ENCODE data around the gene CFAP100. TPM values are rescaled to one million over a fixed set of nuclear protein-coding genes. Genes with fewer than 3 reads are reported as not detected.

Gene CFAP100
- total RNA-seq, 1 donor from 2014 or later: not detected

GRCh38 chr3:126464494-126464893, 69.8 kb downstream of the CFAP100 start:
- intact Hi-C loops (cut with DNase I): no loop called here
- ATAC-seq (ENCODE audit: poor library complexity): no peak
- no peak for DNase-seq

- ATAC-seq (ENCODE audit: poor library complexity) (no peak), DNase-seq (no peak)
- intact Hi-C loops (cut with DNase I): no loop called here
These were observed 70.3 kb downstream of the CFAP100 start for GRCh38 chr3:126464997-126465396.

- DNase-seq (peak; percentile 71), ATAC-seq (ENCODE audit: poor library complexity) (no peak)
- intact Hi-C loops (cut with DNase I): no loop called here
These were observed 71.3 kb downstream of the CFAP100 start for GRCh38 chr3:126465928-126466544.

GRCh38 chr3:126466886-126467610, 72.3 kb downstream of the CFAP100 start:
- intact Hi-C loops (cut with DNase I): no loop called here
- ATAC-seq (ENCODE audit: poor library complexity): no peak
- no peak for DNase-seq

GRCh38 chr3:126467611-126467955, 72.9 kb downstream of the CFAP100 start:
- DNase-seq: no peak

GRCh38 chr3:126468028-126468891, 73.6 kb downstream of the CFAP100 start:
- intact Hi-C loops (cut with DNase I): no loop called here
- DNase-seq (no peak), ATAC-seq (ENCODE audit: poor library complexity) (no peak)

More at GRCh38 chr3:126467611-126467955, 72.9 kb downstream of the CFAP100 start:
- no peak for ATAC-seq (ENCODE audit: poor library complexity)
- intact Hi-C loops (cut with DNase I): no loop called here

GRCh38 chr3:126469479-126469878, 74.8 kb downstream of the CFAP100 start:
- intact Hi-C loops (cut with DNase I): no loop called here
- ATAC-seq (ENCODE audit: poor library complexity) (peak; percentile 30), DNase-seq (no peak)

GRCh38 chr3:126472277-126473006, 77.7 kb downstream of the CFAP100 start:
- peak; percentile 4 for ATAC-seq (ENCODE audit: poor library complexity)
- intact Hi-C loops (cut with DNase I): no loop called here
- peak; percentile 73 for DNase-seq

- no peak for DNase-seq
- intact Hi-C loops (cut with DNase I): no loop called here
- no peak for ATAC-seq (ENCODE audit: poor library complexity)
These were observed 78.8 kb downstream of the CFAP100 start for GRCh38 chr3:126473292-126474168.

GRCh38 chr3:126474498-126475412, 80.0 kb downstream of the CFAP100 start:
- ATAC-seq (ENCODE audit: poor library complexity): peak; percentile 2
- DNase-seq: peak; percentile 66
- intact Hi-C loops (cut with DNase I): no loop called here

- peak; percentile 94 for ATAC-seq (ENCODE audit: poor library complexity)
- DNase-seq: peak; percentile 98
- intact Hi-C loops (cut with DNase I): no loop called here
These were observed 80.9 kb downstream of the CFAP100 start, which contains the start of gene ZXDC for GRCh38 chr3:126475413-126476114. ZXDC (minus strand) TSS chr3:126475891; CDS start chr3:126475865, 26 bp downstream.

GRCh38 chr3:126476166-126477060, 81.7 kb downstream of the CFAP100 start:
- peak; percentile 67 for ATAC-seq (ENCODE audit: poor library complexity)
- peak; percentile 75 for DNase-seq
- intact Hi-C loops (cut with DNase I): no loop called here

GRCh38 chr3:126477061-126477380, 82.3 kb downstream of the CFAP100 start:
- DNase-seq (no peak), ATAC-seq (ENCODE audit: poor library complexity) (no peak)
- intact Hi-C loops (cut with DNase I): no loop called here

GRCh38 chr3:126478581-126479310, 84.0 kb downstream of the CFAP100 start:
- DNase-seq: peak; percentile 31
- ATAC-seq (ENCODE audit: poor library complexity): no peak
- intact Hi-C loops (cut with DNase I): no loop called here

- DNase-seq (peak; percentile 16), ATAC-seq (ENCODE audit: poor library complexity) (no peak)
- intact Hi-C loops (cut with DNase I): no loop called here
These were observed 84.9 kb downstream of the CFAP100 start for GRCh38 chr3:126479642-126480041.
